SK-MEL-5 (cell line): ENCODE measurements around the gene SLC39A13. TPM values are rescaled to one million over a fixed set of nuclear protein-coding genes. Genes with fewer than 3 reads are reported as not detected.
A peak's percentile ranks its signal among the peaks of the same experiment; 100 is the strongest.

Experiments
- DNase-seq: peaks from one replicate; pipeline ENCODE4 v3.0.0-alpha.2; 2016; ENCODE audit warnings: low read depth, low spot score
- in situ Hi-C: cut with HindIII; loops from 2 replicates; pipeline ENCODE4 v1.10.0; 2016; ENCODE audit warnings: low sequenced_read_pairs, high pct_unique_total_duplicates, low pct_unique_long_range_greater_than_20kb
- total RNA-seq: library from RNA; depleted of rRNA; stranded (reverse); fragments of >200 nt; shearing (Covaris generic); gene quantifications from 2 replicates; pipeline ENCODE4 v1.2.3, GENCODE V29; 2014

SLC39A13 gene
- total RNA-seq, 1 experiment from 2014 or later: 34.9 TPM

GRCh38 chr11:47411884-47412746 is 3.7 kb downstream of the SLC39A13 start:
- peak; percentile 75 for DNase-seq
- in situ Hi-C loops: no loop called here

- DNase-seq: no peak
Observed at GRCh38 chr11:47413351-47413750, 5.0 kb downstream of the SLC39A13 start.

GRCh38 chr11:47413908-47414684 is 5.7 kb downstream of the SLC39A13 start:
- in situ Hi-C loops: no loop called here
- no peak for DNase-seq

More at GRCh38 chr11:47413351-47413750, 5.0 kb downstream of the SLC39A13 start:
- in situ Hi-C loops: no loop called here

- in situ Hi-C loops: no loop called here
Observed at GRCh38 chr11:47414685-47415070, 6.3 kb downstream of the SLC39A13 start.

GRCh38 chr11:47415091-47415854 is 6.9 kb downstream of the SLC39A13 start:
- no peak for DNase-seq
- in situ Hi-C loops: no loop called here

More at GRCh38 chr11:47414685-47415070, 6.3 kb downstream of the SLC39A13 start:
- no peak for DNase-seq

GRCh38 chr11:47415949-47416472 is 7.6 kb downstream of the SLC39A13 start:
- no peak for DNase-seq
- in situ Hi-C loops: no loop called here

- in situ Hi-C loops: no loop called here
- DNase-seq: no peak
Observed at GRCh38 chr11:47417712-47418111, 9.3 kb downstream of the SLC39A13 start.

- no peak for DNase-seq
- in situ Hi-C loops: no loop called here
Observed at GRCh38 chr11:47418454-47419259, 10.3 kb downstream of the SLC39A13 start.

- DNase-seq: no peak
- in situ Hi-C loops: no loop called here
Observed at GRCh38 chr11:47425611-47426010, 17.2 kb downstream of the SLC39A13 start.

- in situ Hi-C loops: no loop called here
- peak; percentile 97 for DNase-seq
Observed at GRCh38 chr11:47426062-47426956, 17.9 kb downstream of the SLC39A13 start, which contains the start of gene PSMC3. PSMC3 (minus strand) TSS chr11:47426439; CDS start chr11:47426279, 160 bp downstream.

GRCh38 chr11:47430524-47430923 is 22.1 kb downstream of the SLC39A13 start:
- DNase-seq: no peak
- in situ Hi-C loops: no loop called here

GRCh38 chr11:47431356-47432083 is 23.1 kb downstream of the SLC39A13 start:
- in situ Hi-C loops: no loop called here
- no peak for DNase-seq

- DNase-seq: no peak
- in situ Hi-C loops: no loop called here
Observed at GRCh38 chr11:47433157-47433556, 24.8 kb downstream of the SLC39A13 start.

- DNase-seq: no peak
- in situ Hi-C loops: no loop called here
Observed at GRCh38 chr11:47434011-47434786, 25.8 kb downstream of the SLC39A13 start.

- DNase-seq: no peak
- in situ Hi-C loops: no loop called here
Observed at GRCh38 chr11:47435687-47436086, 27.3 kb downstream of the SLC39A13 start.
